K562 (cell line): Measurements from ENCODE around the gene C1orf105. TPM values are rescaled to one million over a fixed set of nuclear protein-coding genes. Genes with fewer than 3 reads are reported as not detected.

ENCODE experiments used
- ATAC-seq: fragments of 200-7000 bp; cut with Tn5 transposase; 3 replicates; pipeline ENCODE4 v1.9.1; 2020; ENCODE audit warnings: moderate library complexity
- BruUV-seq: library from RNA; stranded (reverse); fragments of 400-500 nt; replicated peaks from 2 replicates; lab custom pipeline; 2021; lab: Mats Ljungman, UMichigan
- CTCF ChIA-PET: fragments of 300-600 bp; formaldehyde crosslinking; extraction: SDS; loops from one replicate; lab custom pipeline; 2021; ENCODE audit warnings: low intra/inter-chr PET ratio; lab: Yijun Ruan, JAX
- POLR2A ChIA-PET: fragments of 300-600, 350-650 bp; sonication (Branson Sonifier 250); formaldehyde crosslinking; extraction: SDS; loops from one replicate; lab custom pipeline; 2021; ENCODE audit warnings: antibody characterized with exemption, inconsistent platforms; lab: Yijun Ruan, JAX
- DNase-seq, 4 experiments: peaks; one replicate each; pipeline versions ENCODE4 v3.0.0 to v3.0.0-alpha.2; 2011 to 2018; ENCODE audit warnings: low spot score in 3 of 4, mixed read lengths in 3 of 4; ENCODE audit errors: extremely low read depth in 1 of 4
- FAIRE-seq: peaks from 2 replicates; lab custom pipeline; 2011; peaks lifted over from hg19 to GRCh38; lab: Jason Lieb, UNC
- H2AFZ ChIP-seq: 2 replicates; pipeline ENCODE4 v1.6.0; 2011; ENCODE audit warnings: low read depth, low read length, control low read depth, inconsistent platforms
- H3K27ac ChIP-seq: fragments of 200-600 bp; 3 replicates; pipeline ENCODE4 v1.8.0; 2011; ENCODE audit warnings: low read depth, mild to moderate bottlenecking, control low read depth, inconsistent platforms, low read length, moderate library complexity, mixed read lengths; ENCODE audit errors: extremely low read depth
- H3K27me3 ChIP-seq, 2 experiments: fragments of 300-600 bp in 1 of 2; 2 replicates in 1 of 2; 3 replicates in 1 of 2; pipeline versions ENCODE4 v1.6.0 to v1.8.0; 2011; ENCODE audit warnings: inconsistent platforms in 2 of 2, low read length in 2 of 2, mild to moderate bottlenecking in 1 of 2, mixed read lengths in 1 of 2, moderate library complexity in 1 of 2; ENCODE audit not compliant: control insufficient read depth in 2 of 2, insufficient read depth in 2 of 2
- H3K36me3 ChIP-seq: fragments of 300-600 bp; 3 replicates; pipeline ENCODE4 v1.8.0; 2011; ENCODE audit warnings: mild to moderate bottlenecking, low read length, inconsistent platforms; ENCODE audit not compliant: control insufficient read depth, insufficient read depth
- H3K4me1 ChIP-seq, 2 experiments: fragments of 200-600 bp in 1 of 2; replicated peaks in 1 of 2; 2 replicates in 1 of 2; 3 replicates in 1 of 2; pipeline versions ENCODE4 v1.5.1 to v1.8.0; 2011; ENCODE audit warnings: inconsistent platforms in 2 of 2, low read length in 2 of 2, mild to moderate bottlenecking in 1 of 2, mixed read lengths in 1 of 2, moderate library complexity in 1 of 2; ENCODE audit not compliant: control insufficient read depth in 2 of 2, insufficient read depth in 2 of 2
- H3K4me2 ChIP-seq: 2 replicates; pipeline ENCODE4 v1.6.1; 2011; ENCODE audit warnings: low read length, control low read depth, inconsistent platforms, mixed read lengths; ENCODE audit not compliant: insufficient read depth
- H3K4me3 ChIP-seq: fragments of 200-600 bp; sonication (generic), shearing (Covaris generic); 2 replicates; pipeline ENCODE4 v1.5.1; 2016; ENCODE audit warnings: control low read depth, inconsistent platforms
- H3K79me2 ChIP-seq: fragments of 200-600 bp; 3 replicates; pipeline ENCODE4 v1.8.0; 2011; ENCODE audit warnings: low read length, inconsistent platforms; ENCODE audit not compliant: control insufficient read depth, insufficient read depth
- H3K9ac ChIP-seq, 2 experiments: 2 replicates each; pipeline versions ENCODE4 v1.6.0 to v1.6.1; 2011; ENCODE audit warnings: low read depth in 2 of 2, low read length in 2 of 2, control low read depth in 1 of 2, inconsistent platforms in 1 of 2, mild to moderate bottlenecking in 1 of 2, mixed read lengths in 1 of 2; ENCODE audit not compliant: insufficient read depth in 1 of 2
- H3K9me1 ChIP-seq: one replicate; pipeline ENCODE4 v1.6.0; 2011; ENCODE audit warnings: inconsistent platforms, mild to moderate bottlenecking, low read length, moderate library complexity; ENCODE audit not compliant: control insufficient read depth, insufficient read depth
- H3K9me3 ChIP-seq: replicated peaks from 2 replicates; pipeline ENCODE4 v1.5.1; 2011; ENCODE audit warnings: low read depth, low read length, inconsistent platforms; ENCODE audit not compliant: control insufficient read depth, insufficient read depth
- H4K20me1 ChIP-seq: replicated peaks from 2 replicates; pipeline ENCODE4 v1.6.1; 2011; ENCODE audit warnings: low read length, inconsistent platforms, mixed read lengths; ENCODE audit not compliant: control insufficient read depth, insufficient read depth
- C11orf30 ChIP-seq: fragments of 450-650 bp; IDR thresholded peaks from 2 replicates; pipeline ENCODE4 v1.6.1; 2016; ENCODE audit warnings: low read depth, mild to moderate bottlenecking
- CBFB ChIP-seq: sonication (generic); formaldehyde crosslinking; IDR thresholded peaks from 2 replicates; pipeline ENCODE4 v1.4.0; 2020; ENCODE audit warnings: mild to moderate bottlenecking, missing genetic modification reagents
- CBX1 ChIP-seq: sonication (generic); IDR thresholded peaks from 2 replicates; pipeline ENCODE4 v1.6.1; 2016; ENCODE audit warnings: antibody characterized with exemption, low read depth, mild to moderate bottlenecking
- ELK1 ChIP-seq: sonication (generic); formaldehyde crosslinking; IDR thresholded peaks from 2 replicates; pipeline ENCODE4 v1.8.1; 2022; ENCODE audit warnings: missing genetic modification reagents
- FIP1L1 ChIP-seq: fragments of 200-400 bp; formaldehyde crosslinking; IDR thresholded peaks from 2 replicates; pipeline ENCODE4 v1.6.1; 2018; ENCODE audit warnings: mild to moderate bottlenecking, low read depth, low read length; ENCODE audit not compliant: poor library complexity, severe bottlenecking
- MCM2 ChIP-seq: fragments of 450-650 bp; IDR thresholded peaks from 2 replicates; pipeline ENCODE4 v1.6.1; 2017; ENCODE audit warnings: low read depth, mild to moderate bottlenecking
- NR4A1 ChIP-seq, 2 experiments: fragments of 250-450 bp in 1 of 2; fragments of 450-650 bp in 1 of 2; sonication (Bioruptor Pico) in 1 of 2; IDR thresholded peaks; 2 replicates each; pipeline versions ENCODE4 v1.4.0 to v1.6.1; 2016 to 2020; ENCODE audit warnings: mild to moderate bottlenecking in 2 of 2, missing compliant biosample characterization in 1 of 2, missing genetic modification characterization in 1 of 2, moderate library complexity in 1 of 2
- RCOR1 ChIP-seq, 2 experiments: IDR thresholded peaks; 2 replicates each; pipeline ENCODE4 v1.6.1; 2012; ENCODE audit warnings: low read depth in 2 of 2, low read length in 2 of 2, borderline replicate concordance in 1 of 2, improper control_type of control experiment in 1 of 2
- SNAPC5 ChIP-seq: fragments of 250-450 bp; sonication (Bioruptor Pico); IDR thresholded peaks from 2 replicates; pipeline ENCODE4 v1.8.0; 2021; ENCODE audit warnings: moderate library complexity, mild to moderate bottlenecking, inconsistent platforms
- TAL1 ChIP-seq: fragments of 450-650 bp; IDR thresholded peaks from 2 replicates; pipeline ENCODE4 v1.6.1; 2016; ENCODE audit warnings: mild to moderate bottlenecking
- ZFP1 ChIP-seq: fragments of 450-650 bp; formaldehyde crosslinking; IDR thresholded peaks from 2 replicates; pipeline ENCODE4 v1.4.0; 2020; ENCODE audit warnings: mild to moderate bottlenecking, mixed read lengths
- ZFP30 ChIP-seq: fragments of 250-450 bp; sonication (Bioruptor Pico); IDR thresholded peaks from 2 replicates; pipeline ENCODE4 v1.8.0; 2022; ENCODE audit warnings: moderate library complexity, mild to moderate bottlenecking, inconsistent platforms, borderline replicate concordance
- ZNF41 ChIP-seq: fragments of 250-450 bp; sonication (Bioruptor Pico); conservative IDR thresholded peaks from 2 replicates; pipeline ENCODE4 v1.4.0; 2020; ENCODE audit warnings: mild to moderate bottlenecking
- ZNF449 ChIP-seq: fragments of 250-450 bp; sonication (Bioruptor Pico); IDR thresholded peaks from 2 replicates; pipeline ENCODE4 v1.8.0; 2022; ENCODE audit warnings: moderate library complexity, mild to moderate bottlenecking, inconsistent platforms
- WGBS: fragments of 100-300 bp; shearing (Covaris generic); methylation state at CpG from one replicate; pipeline ENCODE4 v1.1.6; 2016; ENCODE audit warnings: low coverage, mixed read lengths; ENCODE audit not compliant: insufficient coverage; ENCODE audit errors: missing lambda C conversion rate; 5-methylcytosine and 5-hydroxymethylcytosine counted together
- in situ Hi-C: fragments of 300-500 bp; cut with MboI; formaldehyde crosslinking; loops from 4 replicates; pipeline ENCODE4 v1.15.0; 2018; ENCODE audit warnings: inconsistent platforms, mixed read lengths
- intact Hi-C: fragments of 100-400 bp; cut with micrococcal nuclease; formaldehyde crosslinking; loops from 2 replicates; pipeline ENCODE4 v1.14.2; 2022
- polyA plus RNA-seq, 8 experiments: library from polyadenylated mRNA; depleted of rRNA in 4 of 8; stranded (reverse) in 5 of 8; unstranded in 3 of 8; fragments of >200 nt; fragmentation: Nextera tagmentation in 2 of 8; fragmentation: Illumina TruSeq in 1 of 8; extraction: Ambion mirVana in 2 of 8; extraction: Trizol in 1 of 8; gene quantifications; 2 replicates each; pipeline versions ENCODE4 v1.2.1 to v1.2.3, GENCODE V29; 2011 to 2014; ENCODE audit warnings: inconsistent platforms in 1 of 8, missing spikeins in 1 of 8
- total RNA-seq, 7 experiments: library from RNA; depleted of rRNA in 6 of 7; stranded (reverse); fragments of >200 nt in 6 of 7; fragmentation: Illumina TruSeq in 2 of 7; extraction: Trizol in 2 of 7; gene quantifications; 2 replicates each; pipeline versions ENCODE4 v1.2.1 to v1.2.3, GENCODE V29; 2011 to 2021; ENCODE audit warnings: low replicate concordance in 1 of 7

Gene C1orf105
- total and polyA plus RNA-seq, 9 of the 15 experiments (the other 6 are each of a cell fraction or from before 2014, with no cell fraction given), result 0.08 TPM; not detected in 8

GRCh38 chr1:172406968-172407367 lies 13.5 kb upstream of the C1orf105 start:
- Histone ChIP-seq H4K20me1 (no peaks in the 10 kb centered on the region), H3K9me1 (no peaks in the 10 kb centered on the region)
- TF ChIP-seq ZNF449 (CRISPR knock-in tag) (no peak), TAL1 (no peak), ZNF41 (CRISPR knock-in tag) (no peak)
- TF ChIP-seq, all 486 proteins: peak for 0
- ChIA-PET POLR2A (no interaction called here), CTCF (no interaction called here)
- ATAC-seq (no peak), FAIRE-seq (no peak), DNase-seq (no peak)
- Histone ChIP-seq H3K9me3 (no peaks in the 10 kb centered on the region), H3K27me3 (no peaks in the 10 kb centered on the region), H3K4me1 (no peaks in the 10 kb centered on the region; a peak in 1 of 5 replicates), H3K4me3 (no peak overlapping the region), H3K36me3 (no peaks in the 10 kb centered on the region), H3K4me2 (no peak overlapping the region), H3K9ac (no peak overlapping the region), H2AFZ (no peak overlapping the region), H3K27ac (no peak overlapping the region), H3K79me2 (no peaks in the 10 kb centered on the region)
- BruUV-seq, result no TSS peak
- in situ Hi-C loops, result no loop called here
- intact Hi-C loops, result no loop called here
- 12% methylated on average over 1 of the region's 1 CpG for WGBS

- no peaks in the 10 kb centered on the region for H3K9me3 ChIP-seq
- no peak overlapping the region for H3K4me3 ChIP-seq
- no peaks in the 10 kb centered on the region for H3K36me3 ChIP-seq
- ATAC-seq, result no peak
- FAIRE-seq, result no peak
- H3K27ac ChIP-seq, result no peak overlapping the region
- POLR2A ChIA-PET, result no interaction called here
- DNase-seq, result no peak
- H3K4me2 ChIP-seq, result no peak overlapping the region
- H2AFZ ChIP-seq, result no peak overlapping the region
- no peaks in the 10 kb centered on the region for H3K4me1 ChIP-seq
- no peaks in the 10 kb centered on the region for H4K20me1 ChIP-seq
- H3K79me2 ChIP-seq, result no peaks in the 10 kb centered on the region
- intact Hi-C loops, result no loop called here
- CTCF ChIA-PET, result interaction anchor here (0.8 kb wide), 1 partner anchor 17 kb away, joined by 3 read pairs; no protein-coding TSS in a partner anchor
- WGBS, result 0% methylated on average over 1 of the region's 1 CpG
- H3K9ac ChIP-seq, result no peak overlapping the region
- no peaks in the 10 kb centered on the region for H3K9me1 ChIP-seq
- in situ Hi-C loops, result no loop called here
- no peaks in the 10 kb centered on the region for H3K27me3 ChIP-seq
- no TSS peak for BruUV-seq
- no peak for TF ChIP-seq C11orf30
- no peak for TF ChIP-seq SNAPC5 (CRISPR knock-in tag)
- TF ChIP-seq CBX1, result no peak
- no peak for TF ChIP-seq MCM2
- no peak for TF ChIP-seq ZFP1 (CRISPR knock-in tag)
- no peak for TF ChIP-seq NR4A1 (CRISPR knock-in tag; IDR thresholded peaks at IDR 0.05)
- TF ChIP-seq NR4A1 (tag; IDR thresholded peaks at IDR 0.05), result no peak
- TF ChIP-seq ZFP30 (CRISPR knock-in tag), result no peak
- no peak for TF ChIP-seq FIP1L1
- TF ChIP-seq RCOR1 (IDR thresholded peaks at IDR 0.05; ENCODE audit: borderline replicate concordance in 1 of 2, low read depth in 2 of 2, low read length in 2 of 2), result no peak
- TF ChIP-seq CBFB, result no peak
- TF ChIP-seq ELK1 (CRISPR knock-in tag), result no peak
Measured at GRCh38 chr1:172408958-172409357, 11.5 kb upstream of the C1orf105 start.
